GM18873 (cell line): ENCODE results near the gene ATP5F1A.

Source experiments
- ATAC-seq: cut with Tn5 transposase; IDR thresholded peaks from one replicate; pipeline ENCODE4 v1.9.1; 2021; ENCODE audit warnings: mild to moderate bottlenecking, moderate library complexity, moderate number of reproducible peaks; ENCODE audit not compliant: unreplicated experiment, low FRiP score

Gene ATP5F1A

GRCh38 chr18:46079336-46079735 is 18.8 kb downstream of the ATP5F1A start:
- no peak for ATAC-seq

DNA sequence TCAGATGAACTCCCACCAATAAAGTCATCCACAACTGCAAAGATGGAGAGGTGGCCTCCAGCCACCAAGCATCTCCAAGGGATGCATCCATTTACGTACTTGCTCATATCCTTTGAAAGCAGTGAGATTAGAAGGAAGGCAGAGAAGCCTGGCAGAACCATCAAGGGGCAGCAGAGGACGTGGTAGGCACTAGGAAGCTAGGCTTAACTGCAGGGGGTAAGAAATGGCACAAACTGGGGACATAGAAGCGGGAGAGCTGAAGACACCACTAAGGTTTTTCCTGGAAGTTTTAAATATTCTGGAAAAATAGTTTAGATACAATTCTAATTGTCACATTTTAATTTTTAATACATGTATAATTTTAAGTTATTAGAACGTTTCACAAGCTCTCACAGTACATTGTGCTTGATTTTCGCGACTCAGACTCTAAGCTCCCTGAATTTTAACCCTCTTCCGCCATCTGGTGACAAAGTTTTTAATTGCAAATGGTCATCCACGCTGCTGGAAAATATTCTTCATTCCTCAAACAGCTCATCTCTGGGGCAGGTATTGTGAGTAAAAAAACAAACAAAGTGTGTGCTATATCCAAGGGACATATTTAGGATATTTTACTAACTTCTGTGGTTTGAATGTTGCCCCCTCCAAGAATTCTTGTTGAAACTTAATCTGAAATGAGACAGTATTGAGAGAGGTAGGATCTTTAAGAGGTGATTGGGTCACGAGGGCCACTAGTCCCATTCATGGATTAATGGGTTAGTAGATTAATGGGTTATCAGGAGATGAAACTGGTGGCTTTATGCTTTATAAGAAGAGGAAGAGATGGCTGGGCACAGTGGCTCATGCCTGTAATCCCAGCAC is 24.4 kb downstream of the ATP5F1A start:
- ATAC-seq = no peak

- no peak for ATAC-seq
These were observed 25.1 kb downstream of the ATP5F1A start for GRCh38 chr18:46072959-46073358.

- no peak for ATAC-seq
These were observed 25.7 kb downstream of the ATP5F1A start for GRCh38 chr18:46072376-46072867.

GRCh38 chr18:46071653-46072375 is 26.3 kb downstream of the ATP5F1A start, which contains the start of gene PSTPIP2:
Gene PSTPIP2, minus strand, starts transcription at chr18:46072260. Its CDS starts 72 bp downstream, at chr18:46072188.
- no peak for ATAC-seq

DNA sequence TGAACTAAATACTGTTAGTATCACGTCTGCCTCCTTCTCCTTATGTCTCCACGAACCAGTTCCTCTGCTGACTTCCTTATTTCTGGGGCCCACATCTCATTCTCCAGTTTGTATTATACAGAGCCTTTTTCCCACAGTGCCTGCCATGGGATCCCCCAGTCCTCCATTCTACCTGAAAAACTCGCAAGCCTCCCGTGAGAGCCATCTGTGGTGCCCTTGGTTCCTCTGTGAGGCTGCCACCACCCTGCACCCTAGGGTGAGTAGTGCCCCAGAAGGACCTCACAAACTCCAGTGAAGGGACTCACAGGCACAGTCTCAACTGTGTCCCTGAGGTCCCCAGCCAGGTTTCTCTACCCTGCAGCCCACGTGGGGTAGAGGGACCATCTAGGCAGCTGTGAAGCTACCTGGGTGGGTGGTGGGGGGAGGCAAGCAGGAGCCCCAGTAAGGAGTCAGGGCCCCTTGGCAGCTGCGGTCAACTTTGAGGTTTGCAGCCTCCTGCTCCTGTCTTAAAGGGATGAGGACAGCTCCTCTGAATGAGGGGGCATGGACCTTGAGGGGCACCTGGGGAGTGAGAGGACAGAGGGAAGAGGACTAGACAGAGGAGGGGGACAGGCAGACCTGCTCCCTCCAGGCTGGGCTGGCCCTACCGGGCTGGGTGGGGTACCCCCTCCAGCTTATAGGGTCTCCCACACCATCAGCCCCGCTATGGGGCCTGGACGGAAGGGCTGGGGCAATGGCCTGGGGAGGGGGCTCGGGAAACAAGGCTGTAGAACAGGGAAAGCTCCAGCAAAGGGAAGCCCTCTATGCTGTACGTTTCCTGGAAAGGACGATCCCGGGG is 27.1 kb downstream of the ATP5F1A start:
- no peak for ATAC-seq

DNA sequence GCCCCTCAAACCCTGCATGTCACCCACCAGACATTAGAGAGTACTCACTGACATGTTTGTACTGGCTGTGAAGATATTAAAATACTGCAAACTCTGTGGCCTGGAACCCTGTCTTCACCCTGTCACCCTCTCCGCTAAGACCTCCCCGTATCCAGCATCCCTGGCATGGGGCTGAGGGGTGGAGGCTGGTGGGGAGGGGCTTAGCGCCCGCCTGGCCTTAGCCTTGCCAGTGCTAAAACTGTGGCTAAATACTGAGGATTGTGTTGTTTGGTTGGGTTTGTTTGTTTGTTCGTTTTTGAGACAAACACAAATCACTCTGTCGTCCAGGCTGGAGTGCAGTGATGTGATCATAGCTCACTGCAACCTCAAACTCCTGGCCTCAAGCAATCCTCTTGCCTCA is 27.9 kb downstream of the ATP5F1A start:
- ATAC-seq = no peak

DNA sequence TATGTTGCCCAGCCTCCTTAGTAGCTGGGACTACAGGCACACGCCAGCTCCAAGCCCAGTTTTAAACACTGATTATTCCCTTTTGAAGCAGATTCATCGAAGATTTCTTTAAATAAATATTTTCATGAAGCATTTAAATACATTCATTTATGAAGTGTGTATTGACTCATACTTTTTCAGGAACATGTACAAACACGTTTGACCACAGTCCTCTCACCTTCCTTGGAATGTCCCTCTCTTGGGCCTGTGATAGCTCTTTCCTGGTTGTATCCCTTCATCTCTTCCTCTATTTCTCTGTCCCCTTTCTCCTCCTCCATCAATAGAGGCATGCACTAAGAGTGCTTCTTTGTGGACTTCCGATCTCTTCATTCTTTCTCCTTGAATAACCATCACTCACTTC is 28.6 kb downstream of the ATP5F1A start:
- no peak for ATAC-seq

DNA sequence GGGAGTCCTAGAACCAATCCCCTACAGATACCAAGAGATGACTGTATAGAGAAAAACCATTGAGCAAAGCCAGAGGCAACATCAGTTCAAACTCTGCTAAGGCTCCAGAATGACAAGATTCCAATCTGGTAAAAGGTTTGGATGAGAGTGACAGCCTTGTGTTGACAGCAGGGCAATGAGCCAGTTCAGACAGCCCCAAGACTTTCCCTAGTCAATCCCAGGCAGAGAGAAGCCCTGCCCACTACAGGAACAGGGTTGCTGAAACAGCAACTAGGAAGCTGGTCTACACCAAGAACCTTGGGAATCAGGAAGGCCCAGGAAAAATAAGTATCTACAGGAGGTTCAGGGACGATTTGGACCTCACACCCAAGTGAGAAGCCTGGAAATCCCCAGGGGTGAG is 29.3 kb downstream of the ATP5F1A start:
- ATAC-seq = no peak

DNA sequence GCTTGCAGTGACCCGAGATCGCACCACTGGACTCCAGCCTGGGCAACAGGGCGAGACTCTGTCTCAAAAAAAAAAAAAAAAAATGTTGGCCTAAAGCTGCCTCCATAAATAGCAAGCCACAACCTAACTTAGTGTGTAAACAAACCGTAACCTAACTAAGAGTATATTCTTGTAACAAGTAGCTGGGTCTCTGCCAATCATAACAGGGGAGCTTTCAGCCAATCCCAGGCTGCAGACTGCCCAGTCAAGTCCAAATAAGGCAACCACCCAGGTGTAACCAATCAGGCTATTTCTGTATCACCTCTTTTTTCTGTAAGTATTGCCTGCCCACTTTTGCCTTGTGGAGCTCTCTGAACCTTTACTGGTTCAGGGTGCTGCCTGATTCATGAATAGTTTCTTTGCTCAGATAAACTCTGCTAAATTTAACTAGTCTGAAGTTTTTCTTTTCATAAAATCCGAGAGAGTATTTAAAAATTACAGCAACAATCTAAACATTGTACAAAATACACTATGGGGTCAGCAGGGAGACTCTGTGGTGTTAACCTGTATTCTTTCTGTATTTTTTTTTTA is 30.6 kb downstream of the ATP5F1A start:
- ATAC-seq = no peak

- ATAC-seq = no peak
These were observed 35.3 kb downstream of the ATP5F1A start for GRCh38 chr18:46062781-46063180.

DNA sequence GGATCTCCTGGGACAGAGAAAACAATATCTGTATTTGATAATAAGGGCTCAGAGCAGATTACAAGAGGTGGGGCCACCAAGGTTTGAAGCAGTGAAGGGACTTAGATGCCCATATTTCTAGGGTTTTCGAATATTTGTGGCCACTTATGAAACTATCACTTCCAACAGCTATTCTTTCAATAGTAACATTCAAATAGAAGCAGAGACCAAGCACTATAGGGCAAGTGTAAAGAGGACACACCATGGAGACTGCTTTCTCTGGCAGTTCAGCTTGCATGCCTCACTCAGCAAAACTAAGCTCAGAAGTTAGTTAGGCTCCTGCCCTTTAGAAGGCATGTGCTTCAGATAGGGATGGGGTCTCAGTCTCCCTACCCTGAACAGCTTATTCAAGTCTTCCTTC is 36.3 kb downstream of the ATP5F1A start:
- no peak for ATAC-seq

DNA sequence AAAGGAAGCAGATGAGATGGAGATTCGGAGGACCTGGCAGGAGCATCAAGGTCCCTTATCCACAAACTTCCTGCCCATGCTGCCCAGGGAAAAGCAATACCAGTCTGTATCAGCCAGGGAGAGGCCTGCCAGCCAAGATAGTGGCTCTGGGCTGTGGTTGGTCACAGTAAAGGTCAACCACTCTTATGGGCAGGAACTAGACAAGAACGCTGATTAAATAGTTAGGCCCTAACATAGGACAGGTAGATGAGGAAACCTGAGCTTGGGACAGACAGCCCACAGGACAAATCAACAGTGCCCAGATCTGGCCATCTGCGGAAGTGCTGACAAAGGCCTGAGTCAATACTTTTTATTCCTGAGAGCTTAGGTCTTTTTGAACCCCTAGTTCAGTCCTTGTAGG is 36.7 kb downstream of the ATP5F1A start:
- no peak for ATAC-seq

DNA sequence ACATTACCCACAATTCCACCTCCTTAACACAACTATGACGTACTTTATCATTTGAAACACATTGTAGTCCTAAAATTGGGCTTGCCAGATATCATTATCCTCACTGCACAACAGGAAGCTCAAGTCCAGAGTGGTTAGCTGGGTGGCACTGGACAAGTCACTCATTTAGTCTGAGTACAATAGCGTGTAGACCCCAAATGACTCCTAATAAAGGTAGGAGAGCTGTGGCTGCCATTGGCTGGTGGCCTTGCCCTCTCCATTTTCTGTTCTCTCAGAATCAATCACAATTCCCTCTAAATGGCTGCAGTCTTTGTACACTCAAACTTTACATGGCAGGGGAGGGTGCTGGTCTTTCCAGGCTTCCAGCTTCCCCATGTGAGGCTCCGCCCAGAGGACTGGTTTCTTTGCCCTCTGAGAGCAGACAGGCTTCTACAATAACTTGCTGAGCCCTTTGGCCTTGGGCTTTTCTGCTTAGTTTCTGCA is 37.7 kb downstream of the ATP5F1A start:
- no peak for ATAC-seq

DNA sequence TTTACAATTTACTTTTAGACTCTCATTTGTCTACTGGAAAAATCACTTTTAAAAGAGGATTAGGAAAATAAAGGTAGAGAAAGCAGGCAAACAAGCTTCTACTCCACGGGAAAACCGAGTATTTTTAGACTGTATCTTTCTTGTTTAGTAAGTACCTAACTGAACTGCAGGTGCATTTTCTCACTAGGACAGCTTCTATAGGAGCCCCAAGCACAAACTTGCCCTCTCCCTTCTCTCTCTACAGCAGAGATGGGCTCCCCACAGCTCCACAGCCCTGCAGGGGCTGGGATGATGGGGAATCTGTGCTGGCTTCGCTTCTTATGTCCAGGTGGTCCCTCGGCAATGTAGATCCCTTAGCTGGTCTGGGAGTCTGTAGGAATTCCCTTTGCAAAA is 42.3 kb downstream of the ATP5F1A start:
- ATAC-seq = no peak

- no peak for ATAC-seq
These were observed 42.9 kb downstream of the ATP5F1A start for GRCh38 chr18:46054956-46055837.

- ATAC-seq = no peak
These were observed 44.6 kb downstream of the ATP5F1A start for GRCh38 chr18:46053368-46054095.

DNA sequence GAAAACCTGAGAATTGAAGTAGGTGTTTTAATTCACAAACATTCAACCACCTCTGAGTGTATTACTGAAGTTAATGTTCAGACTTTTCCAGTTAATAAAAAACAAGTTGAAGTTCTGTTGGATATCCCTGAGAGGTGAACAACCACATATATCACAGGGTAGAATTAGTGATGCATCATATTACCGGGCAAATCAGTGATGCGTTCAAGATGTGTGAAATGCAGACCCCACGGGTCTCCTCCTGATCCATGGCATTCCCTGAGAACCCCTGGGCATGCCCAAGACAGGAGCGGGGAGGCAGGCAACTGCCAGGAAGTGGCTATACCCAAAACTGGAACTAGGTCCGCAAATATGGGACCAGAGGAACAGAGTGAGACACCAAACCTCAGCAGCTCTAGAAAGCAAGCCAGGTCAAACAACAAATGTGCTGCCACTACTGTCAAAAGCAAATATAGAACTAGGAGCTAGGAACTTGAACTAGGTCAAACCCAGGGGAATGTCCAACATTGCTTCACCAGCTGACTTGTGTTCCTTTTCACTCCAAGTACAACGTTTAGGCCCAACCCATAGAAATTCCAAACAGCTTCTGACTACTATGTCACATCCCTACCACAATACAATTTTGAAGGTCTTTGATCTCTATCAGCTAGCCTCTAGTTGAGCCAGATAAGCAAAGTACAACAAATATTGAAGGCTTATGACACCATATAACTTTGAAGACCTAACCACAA is 46.2 kb downstream of the ATP5F1A start:
- no peak for ATAC-seq
